Measurements from ENCODE around the gene REPS1.

Gene REPS1

DNA sequence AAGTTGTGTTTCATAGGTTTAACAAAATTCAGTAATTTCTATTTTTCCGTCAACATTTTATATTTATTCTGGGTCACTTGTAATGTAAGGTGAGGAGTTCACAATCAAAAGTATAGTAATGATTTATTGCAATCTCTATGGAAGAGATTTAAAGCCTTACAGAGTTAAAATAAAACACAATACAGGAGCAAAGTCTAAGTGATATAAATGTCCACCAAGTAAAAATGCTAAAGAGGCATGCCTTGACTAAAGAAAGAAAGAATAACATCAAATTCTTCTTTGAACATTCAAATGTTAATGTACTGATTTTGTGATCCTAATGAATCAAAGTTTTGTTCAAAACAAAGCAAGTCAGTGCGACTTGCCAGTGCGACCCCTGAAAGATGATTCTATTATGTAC lies 61.5 kb downstream of the REPS1 start:
- no peak for DNase-seq (ENCODE audit: low read depth, low spot score)

DNA sequence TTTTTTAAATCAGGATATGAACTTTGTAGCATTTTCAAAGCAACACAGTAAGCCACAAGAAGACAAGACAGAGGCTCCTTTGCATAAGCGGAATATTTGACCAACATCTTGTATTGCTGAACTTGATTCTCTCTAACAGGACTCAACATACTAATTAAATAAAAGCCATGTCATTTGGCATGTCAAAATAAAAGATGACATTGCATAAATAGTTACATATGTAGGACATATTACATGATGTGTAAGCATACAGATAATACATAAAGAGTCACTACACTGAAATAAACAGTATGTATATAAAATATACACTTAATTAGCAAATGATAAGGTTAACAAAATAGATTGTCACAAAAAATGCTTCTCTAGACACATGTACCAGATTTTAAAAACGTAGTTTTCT lies 62.2 kb downstream of the REPS1 start:
- DNase-seq (ENCODE audit: low read depth, low spot score): no peak

DNA sequence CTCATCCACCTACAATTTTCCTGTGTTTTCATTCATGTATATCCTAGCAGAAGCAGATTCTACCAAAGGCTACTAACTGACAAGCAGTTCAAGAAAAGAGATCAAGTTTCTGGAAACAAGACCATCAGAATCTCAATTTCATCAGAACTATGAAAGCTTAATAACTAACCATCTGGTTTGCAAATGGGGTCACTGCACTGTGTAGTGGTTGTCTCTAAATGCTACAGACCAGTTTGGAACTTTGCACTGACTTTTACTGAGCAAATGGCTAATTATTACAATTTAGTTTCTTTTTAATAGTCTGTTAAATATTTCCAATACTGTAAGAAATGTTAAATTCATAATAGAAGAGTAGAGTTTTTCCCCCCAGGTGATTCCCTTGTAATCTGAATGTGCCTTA lies 64.5 kb downstream of the REPS1 start:
- DNase-seq (ENCODE audit: low read depth, low spot score): no peak

DNA sequence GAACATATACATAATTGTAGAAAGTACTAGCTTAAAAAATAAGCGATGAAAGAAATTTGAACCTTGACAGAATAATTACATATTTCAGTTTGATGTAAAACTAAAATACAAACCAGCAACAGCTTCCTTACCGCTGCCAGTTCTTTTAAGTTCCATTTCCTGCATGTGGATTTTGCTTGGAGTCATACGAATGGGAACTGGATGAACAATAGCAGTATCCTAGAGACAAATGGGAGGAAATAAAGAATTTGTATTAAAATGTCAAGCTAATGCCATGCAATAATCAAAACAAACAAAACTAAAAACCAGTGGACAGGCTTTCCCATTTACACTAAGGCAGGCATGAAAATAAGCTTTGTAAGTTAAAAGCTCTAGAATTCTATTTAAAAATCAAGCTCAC lies 67.1 kb downstream of the REPS1 start:
- DNase-seq (ENCODE audit: low read depth, low spot score): no peak

DNA sequence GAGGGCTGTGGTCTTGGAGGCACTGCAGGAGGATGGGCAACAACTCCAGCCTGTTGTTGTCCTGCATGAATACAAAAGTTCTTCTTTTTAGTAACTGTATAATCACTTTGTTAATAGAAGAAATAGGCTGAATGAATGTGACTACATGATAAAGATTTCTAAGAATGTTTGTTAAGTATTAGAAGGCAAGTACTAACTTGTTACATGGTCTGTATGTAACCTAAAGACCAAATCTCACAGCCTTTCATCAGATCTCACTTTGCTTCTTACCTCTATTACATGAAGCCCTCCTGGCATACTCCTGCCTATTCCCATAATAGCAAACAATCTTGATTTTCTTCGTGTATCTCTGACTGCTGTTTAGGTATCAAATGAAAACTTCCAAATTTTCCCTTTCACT lies 73.4 kb downstream of the REPS1 start:
- DNase-seq (ENCODE audit: low read depth, low spot score): no peak

DNA sequence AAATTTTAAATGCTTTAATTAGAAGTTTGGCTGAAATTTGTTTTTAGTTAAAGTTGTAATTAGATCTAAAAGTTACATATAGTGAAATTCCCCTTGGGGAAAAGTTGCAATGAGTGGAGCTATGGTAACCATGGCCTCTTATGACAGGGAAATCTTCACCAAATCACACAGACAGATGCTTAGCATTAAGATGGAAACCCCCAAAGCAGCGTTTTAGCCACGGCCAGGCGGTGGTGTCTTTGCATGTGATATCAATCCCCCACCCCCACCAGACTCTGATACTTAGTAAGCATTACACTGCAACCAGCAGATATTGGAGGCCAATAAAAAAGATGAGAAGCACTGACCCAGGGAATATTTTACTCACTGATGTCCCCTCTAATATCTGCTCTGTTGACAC lies 75.7 kb downstream of the REPS1 start:
- DNase-seq (ENCODE audit: low read depth, low spot score): no peak

DNA sequence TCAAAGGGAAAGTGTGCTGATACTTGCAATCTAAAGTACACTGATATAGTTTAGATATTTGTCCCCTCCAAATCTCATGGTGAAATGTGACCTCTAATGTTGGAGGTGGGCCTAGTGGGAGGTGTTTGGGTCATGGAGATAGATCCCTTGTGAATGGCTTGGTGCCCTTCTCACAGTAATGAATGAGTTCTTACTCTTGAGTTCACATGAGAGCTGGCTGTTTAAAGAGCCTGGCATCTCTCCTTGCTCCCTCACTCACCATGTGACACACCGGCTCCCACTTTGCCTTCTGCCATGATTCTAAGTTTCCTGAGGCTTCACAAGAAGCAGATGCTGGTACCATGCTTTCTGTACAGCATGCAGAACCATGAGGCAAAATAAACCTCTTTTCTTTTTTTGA lies 78.1 kb downstream of the REPS1 start:
- DNase-seq (ENCODE audit: low read depth, low spot score): no peak

DNA sequence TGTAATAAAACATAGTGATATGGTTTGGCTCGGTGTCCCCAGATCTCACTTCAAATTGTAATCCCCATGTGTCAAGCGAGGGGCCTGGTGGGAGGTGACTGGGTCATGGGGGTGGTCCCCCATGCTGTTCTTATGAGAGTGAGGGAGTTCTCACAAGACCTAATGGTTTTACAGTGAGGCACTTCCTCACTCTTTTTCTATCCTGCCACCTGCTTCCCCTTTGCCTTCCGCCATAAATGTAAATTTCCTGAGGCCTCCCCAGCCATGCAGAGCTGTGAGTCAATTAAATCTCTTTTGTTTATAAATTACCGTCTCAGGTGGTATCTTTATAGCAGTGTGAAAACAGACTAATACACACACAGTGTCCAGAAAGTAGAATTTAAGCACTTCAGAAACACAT lies 78.5 kb downstream of the REPS1 start:
- DNase-seq (ENCODE audit: low read depth, low spot score): no peak

DNA sequence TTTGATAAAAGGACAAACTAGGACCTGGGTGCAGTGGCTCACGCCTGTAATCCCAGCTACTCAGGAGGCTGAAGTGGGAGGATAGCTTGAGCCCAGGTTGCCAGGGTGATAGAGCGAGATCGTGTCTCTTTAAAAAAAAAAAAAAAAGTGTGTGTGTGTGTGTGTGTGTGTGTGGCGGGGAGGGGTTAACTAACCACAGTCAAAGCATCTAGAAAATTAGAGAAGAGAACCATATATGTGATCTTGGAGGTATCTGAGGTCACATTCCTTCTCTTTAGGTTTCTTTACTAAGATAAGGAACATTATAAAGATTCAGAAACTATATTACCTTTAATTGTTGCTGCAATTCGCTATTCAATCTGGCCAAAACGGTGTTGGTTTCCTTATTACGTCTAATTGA lies 80.9 kb downstream of the REPS1 start:
- DNase-seq (ENCODE audit: low read depth, low spot score): no peak

DNA sequence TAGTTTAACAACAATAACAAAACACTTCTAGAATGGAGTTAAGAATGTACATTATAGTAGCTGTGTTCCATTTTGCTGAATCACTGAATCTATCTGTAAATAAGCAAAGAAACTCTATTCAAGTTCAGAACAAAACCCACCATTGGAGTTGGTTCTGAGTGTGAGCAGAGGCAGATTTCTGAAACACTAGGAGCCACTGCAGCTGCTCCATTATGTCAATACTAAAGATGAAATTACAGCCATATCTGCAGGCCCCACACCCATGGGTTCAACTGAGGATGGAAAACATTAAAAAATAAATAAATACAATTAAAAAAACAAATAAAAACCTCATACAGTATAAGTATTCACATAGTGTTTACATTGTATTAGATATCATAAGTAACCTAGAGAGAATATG lies 91.0 kb downstream of the REPS1 start:
- no peak for DNase-seq (ENCODE audit: low read depth, low spot score)

DNA sequence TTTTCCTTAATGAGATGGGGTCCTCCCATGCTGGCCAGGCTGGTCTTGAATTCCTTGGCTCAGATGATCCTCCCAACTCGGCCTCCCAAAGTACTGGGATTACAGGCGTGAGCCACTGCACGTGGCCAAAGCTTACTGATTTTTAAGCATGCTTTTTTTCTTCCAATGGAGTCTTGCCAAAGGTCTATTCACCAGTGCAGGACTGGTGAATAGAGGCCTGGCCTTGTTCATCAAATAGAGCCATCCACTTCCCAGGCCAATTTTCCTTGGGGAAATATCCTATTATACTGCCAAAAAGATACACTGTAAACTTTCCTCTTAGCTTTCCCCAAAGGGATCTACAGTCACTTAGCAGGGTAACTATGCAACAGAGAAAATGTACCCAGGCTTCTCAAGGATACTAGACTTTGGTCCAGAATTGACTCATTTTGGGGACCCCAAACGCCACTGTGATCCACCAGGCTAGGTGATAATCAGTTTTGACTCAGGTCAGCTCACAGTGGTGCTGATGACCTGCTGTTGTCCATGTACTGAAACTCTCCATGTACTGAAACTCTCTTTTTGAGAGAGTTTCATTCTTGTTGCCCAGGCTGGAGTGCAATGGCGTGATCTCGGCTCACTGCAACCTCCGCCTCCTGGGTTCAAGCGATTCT lies 91.8 kb downstream of the REPS1 start:
- DNase-seq (ENCODE audit: low read depth, low spot score): no peak

DNA sequence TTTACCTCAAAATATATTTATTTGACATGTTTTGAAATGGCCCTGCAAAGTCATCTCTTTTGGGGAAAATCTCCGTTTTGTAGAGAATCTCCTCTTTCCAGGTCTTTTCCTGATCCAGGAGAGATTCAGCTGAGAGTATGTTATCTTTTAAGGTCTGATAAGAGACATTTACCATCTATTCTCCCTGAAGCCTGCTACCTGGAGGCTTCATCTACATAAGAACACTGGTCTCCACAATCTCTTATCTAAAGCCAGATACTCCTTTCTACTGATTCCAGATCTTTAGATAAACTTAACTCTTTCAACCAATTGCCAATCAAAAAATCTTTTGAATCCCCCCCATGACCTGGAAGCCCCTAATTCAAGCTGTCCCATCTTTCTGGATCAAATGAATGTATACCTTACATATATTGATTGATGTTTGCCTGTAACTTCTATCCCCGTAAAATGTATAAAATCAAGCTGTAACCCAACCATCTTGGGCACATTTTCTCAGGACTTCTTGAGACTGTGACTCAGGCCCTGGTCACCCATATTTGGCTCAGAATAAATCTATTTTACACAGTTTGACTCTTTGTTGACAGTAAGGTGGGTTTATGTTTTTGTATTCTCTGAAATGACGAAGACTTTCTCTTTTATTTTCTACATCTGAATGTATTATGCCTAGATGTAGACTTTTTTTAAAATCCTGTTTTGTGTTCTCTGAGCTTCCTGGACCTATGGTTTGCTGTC lies 96.6 kb downstream of the REPS1 start:
- DNase-seq (ENCODE audit: low read depth, low spot score): no peak

DNA sequence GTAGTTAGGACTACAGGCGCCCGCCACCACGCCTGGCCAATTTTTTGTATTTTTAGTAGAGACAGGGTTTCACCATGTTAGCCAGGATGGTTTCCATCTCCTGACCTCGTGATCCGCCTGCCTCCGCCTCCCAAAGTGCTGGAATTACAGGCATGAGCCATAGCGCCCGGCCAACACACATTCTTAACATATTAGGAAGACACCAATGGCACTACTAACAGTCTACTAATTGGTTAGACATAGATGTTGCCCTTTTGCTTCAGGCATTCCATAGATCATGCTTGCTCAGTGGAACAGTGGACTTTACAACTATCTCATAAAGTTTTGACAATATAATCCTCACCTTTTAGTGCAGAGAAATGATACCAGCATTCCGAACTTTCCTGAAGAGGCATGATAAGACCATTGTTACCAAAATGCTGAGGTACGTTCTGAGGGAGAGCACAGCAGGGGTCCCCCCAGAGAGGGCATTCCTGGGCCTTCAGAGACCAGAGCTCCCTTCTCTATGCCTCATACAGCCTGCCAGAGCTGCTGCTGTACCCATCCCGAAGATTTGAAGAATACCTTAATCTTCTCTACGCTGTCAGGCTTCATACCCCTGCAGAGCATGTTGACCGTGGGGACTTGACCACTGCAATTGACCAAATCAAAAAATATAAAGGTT lies 102.8 kb downstream of the REPS1 start:
- no peak for DNase-seq (ENCODE audit: low read depth, low spot score)

DNA sequence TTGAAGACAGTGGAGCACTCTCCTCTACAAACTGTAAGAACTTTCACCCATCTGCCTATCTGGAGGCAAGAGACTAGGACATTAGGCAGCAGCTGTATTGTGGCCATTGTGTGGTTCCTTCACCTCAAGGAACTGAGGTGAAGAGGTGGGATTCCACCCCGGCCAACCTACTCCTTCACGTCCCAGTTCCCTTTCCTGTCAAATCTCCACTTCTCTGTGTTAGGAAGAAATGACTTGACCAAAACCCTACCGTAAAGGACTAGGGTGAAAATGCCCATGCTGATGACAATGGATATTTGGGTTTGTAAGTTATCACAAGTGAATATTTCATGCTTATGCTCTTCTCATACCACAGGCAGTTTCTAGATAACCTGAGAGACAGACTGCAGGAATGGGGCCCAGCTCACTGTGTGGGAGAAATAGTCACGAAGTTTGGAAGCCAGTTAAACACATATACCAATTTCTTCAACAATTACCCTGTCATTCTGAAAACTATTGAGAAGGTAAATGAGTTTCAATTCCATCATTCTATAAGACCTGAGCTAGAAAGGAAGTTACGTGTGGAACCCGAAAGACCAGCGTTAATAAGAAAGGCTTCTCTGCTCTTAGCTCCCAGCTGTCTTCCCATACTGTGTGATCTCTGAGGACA lies 105.6 kb downstream of the REPS1 start:
- DNase-seq (ENCODE audit: low read depth, low spot score): no peak

DNA sequence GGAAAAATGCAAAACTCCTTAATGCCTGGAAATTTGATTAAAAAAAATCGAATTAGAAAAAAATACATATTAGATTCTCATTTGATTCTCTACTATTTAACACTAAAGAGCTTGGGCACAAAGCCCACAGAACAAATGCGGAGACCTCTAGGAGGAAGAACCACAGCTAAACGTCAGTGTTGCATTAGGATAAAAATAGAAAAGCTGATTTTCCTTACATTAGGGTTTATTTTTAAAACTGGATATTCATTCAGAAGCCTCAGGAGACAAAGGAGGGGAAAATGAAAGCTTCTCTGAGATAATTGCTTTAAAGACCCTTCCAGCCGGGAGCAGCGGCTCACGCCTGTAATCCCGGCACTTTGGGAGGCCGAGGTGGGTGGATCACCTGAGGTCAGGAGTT lies 114.9 kb downstream of the REPS1 start:
- no peak for DNase-seq (ENCODE audit: low read depth, low spot score)

DNA sequence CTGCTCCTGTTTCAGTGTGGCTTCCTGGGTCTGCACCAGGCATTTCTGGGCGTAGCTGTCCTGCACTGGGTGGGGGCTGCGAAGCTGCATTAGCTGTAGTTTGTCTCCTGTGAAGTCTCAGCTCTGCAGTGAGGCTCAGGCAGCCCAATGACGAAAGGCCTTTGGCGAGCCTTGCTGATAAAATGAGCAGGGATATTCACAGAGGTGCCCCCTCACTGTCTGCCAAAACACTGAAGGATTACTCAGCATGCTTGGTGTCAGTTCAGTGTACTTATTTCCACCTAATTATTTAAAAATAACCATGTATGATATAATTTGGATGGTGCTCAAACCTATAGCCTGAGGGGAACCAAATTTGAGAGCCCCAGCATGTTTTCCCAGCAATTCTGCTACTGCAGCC lies 118.7 kb downstream of the REPS1 start:
- DNase-seq (ENCODE audit: low read depth, low spot score): no peak

DNA sequence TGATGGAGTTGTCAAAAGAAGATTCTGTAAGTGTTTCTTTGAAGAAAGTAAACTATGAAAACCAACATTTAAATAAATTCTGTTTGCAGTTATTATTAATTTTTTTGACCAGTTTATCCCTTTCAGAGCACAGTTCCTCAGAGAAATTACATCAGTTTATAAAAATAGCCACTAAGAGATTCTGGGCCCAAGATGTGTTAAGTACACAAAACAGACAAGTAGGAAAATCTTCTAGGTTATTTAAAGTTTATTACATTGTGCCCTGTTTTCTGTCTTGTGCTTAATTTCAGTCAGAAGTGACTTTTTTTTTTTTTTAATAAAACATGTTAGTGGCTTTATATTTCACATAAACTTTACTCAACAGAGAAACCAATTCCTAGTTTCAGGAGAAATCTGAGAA lies 119.9 kb downstream of the REPS1 start:
- no peak for DNase-seq (ENCODE audit: low read depth, low spot score)

DNA sequence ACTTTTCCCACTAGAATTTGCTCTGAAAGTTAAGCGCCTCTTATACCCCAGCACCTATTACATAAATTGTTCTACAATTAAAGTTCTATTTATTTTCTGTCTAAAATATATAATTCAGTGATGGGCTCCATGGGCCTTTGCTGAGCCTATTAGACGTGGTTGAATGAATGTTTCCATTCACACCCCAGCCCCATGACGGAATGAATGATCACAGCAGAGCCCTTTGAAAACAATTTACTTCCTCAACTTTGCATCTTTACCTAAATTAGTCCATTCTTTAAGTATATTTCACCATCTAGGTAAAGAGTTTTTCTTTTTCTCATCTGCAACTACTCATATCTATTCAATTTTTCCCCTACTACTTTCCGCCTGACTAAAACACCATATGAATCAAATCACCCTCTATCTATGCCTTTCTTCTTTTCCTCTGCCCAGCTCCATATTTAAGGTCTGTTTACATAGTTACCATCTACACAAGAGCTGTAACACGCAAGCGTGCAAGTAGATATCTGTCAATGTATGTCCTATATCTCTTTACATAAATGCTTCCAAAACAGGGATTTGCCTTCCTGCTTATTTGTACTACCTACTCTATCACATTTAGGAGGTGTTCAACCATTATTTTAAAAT lies 122.5 kb downstream of the REPS1 start:
- DNase-seq (ENCODE audit: low read depth, low spot score): no peak

DNA sequence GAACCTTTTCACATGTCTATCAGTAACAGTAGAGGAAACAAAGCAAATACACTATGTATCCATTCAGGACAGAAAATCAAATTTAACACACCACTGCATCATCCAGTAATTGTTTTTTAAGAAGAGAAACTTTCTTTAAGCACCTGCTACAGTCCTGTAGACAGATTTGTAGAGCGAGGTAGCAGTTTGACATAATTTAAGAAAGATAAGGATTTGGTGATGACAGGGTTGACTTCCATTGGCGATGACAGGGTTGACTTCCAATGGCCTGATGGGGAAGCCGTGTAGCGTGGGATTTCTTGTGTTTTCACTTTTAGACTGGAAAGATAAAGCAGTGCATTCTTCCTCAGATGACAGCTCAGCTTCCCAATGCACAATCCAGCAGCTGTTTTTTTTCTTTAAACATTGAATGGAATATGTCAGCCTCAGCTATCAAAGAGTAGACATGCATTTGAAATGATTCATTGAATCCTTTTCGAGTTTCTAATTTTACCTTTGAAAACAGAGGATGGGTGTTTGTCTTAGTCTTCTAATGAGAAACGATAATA lies 123.6 kb downstream of the REPS1 start:
- DNase-seq (ENCODE audit: low read depth, low spot score): no peak

DNA sequence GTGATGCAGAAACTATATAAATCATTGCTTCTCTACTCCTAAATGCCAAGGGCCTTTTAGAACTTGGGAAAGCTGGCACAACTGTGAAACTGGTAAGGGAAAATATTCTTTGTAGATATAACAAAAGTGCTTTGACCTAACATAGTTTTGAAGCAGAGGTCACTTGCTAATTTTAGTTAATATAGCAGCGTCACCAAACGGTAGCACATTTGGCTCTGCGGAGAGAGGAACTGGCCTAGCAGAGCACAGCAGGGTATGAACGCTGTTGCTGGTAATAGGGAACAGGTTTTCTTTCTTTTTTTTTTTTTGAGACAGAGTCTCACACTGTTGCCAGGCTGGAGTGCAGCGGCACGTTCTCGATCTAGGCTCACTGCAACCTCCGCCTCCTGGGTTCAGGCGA lies 124.7 kb downstream of the REPS1 start:
- no peak for DNase-seq (ENCODE audit: low read depth, low spot score)

DNA sequence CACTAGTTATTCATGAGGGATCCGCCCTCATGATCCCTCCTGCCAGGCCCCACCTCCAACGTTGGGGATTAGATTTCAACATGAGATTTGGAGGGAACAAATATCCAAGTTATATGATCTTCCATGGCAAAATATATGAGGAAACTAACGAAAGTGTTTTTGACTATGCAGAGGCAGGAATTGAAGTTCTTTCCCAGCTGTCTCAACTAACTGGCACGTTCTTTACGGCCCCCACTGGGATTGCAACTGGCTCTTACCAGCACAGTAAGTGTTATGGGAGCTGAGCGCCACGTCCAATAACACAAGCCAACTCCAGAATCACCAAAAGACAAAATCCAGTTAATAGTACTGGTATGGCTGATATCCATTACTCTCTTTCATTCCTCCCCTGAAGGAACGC lies 125.6 kb downstream of the REPS1 start:
- DNase-seq (ENCODE audit: low read depth, low spot score): no peak

DNA sequence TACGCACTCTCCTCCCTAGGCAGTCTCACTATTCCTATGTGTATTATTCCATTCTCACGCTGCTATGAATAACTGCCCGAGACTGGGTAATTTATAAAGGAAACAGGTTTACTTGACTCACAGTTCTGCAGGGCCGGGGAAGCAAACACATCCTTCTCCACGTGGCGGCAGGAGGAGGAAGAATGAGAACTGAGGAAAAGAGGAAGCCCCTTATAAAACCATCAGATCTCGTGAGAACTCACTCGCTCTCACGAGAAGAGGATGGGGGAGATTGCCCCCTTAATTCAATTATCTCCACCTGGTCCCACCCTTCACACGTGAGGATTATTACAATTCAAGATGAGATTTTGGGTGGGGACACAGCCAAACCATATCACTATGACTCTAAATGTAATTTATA lies 130.3 kb downstream of the REPS1 start:
- DNase-seq (ENCODE audit: low read depth, low spot score): no peak

Measured in iPS DF 19.7 (cell line).